Heart left ventricle (tissue), 16 donors: ENCODE results near the gene KREMEN2. TPM values are rescaled to one million over a fixed set of nuclear protein-coding genes. Genes with fewer than 3 reads are reported as not detected.
A peak's percentile ranks its signal among the peaks of the same experiment; 100 is the strongest.

Experiments used
- ATAC-seq, 4 donors: fragments of 200-7000 bp; cut with Tn5 transposase; one replicate each; pipeline ENCODE4 v1.9.1; 2020 to 2022; ENCODE audit warnings: moderate library complexity in 4 of 4, mild to moderate bottlenecking in 3 of 4, moderate number of reproducible peaks in 1 of 4
- DNase-seq, 5 donors: peaks; one replicate each; pipeline ENCODE4 v3.0.0-alpha.2; 2020
- H3K27ac ChIP-seq, 12 donors: fragments of 200-600 bp; sonication (generic) in 4 of 12; one replicate each; pipeline versions ENCODE4 v1.5.0 to v1.8.0; 2016 to 2022; ENCODE audit warnings: mild to moderate bottlenecking in 2 of 12
- H3K27me3 ChIP-seq, 9 donors: fragments of 200-600 bp; sonication (generic) in 2 of 9; one replicate each; pipeline versions ENCODE4 v1.5.1 to v1.8.0; 2016 to 2022; ENCODE audit warnings: mild to moderate bottlenecking in 3 of 9
- H3K36me3 ChIP-seq, 9 donors: fragments of 200-600 bp; sonication (generic) in 2 of 9; one replicate each; pipeline versions ENCODE4 v1.5.0 to v1.8.0; 2018 to 2022; ENCODE audit warnings: mild to moderate bottlenecking in 2 of 9
- H3K4me1 ChIP-seq, 12 donors: fragments of 200-600 bp; sonication (generic) in 4 of 12; one replicate each; pipeline versions ENCODE4 v1.5.0 to v1.8.0; 2016 to 2022; ENCODE audit warnings: mild to moderate bottlenecking in 3 of 12
- H3K4me3 ChIP-seq, 12 donors: fragments of 200-600 bp; sonication (generic) in 4 of 12; one replicate each; pipeline versions ENCODE4 v1.5.0 to v1.8.0; 2017 to 2022; ENCODE audit warnings: mild to moderate bottlenecking in 9 of 12, moderate library complexity in 4 of 12
- H3K9me3 ChIP-seq, 12 donors: fragments of 200-600 bp; sonication (generic) in 4 of 12; one replicate each; pipeline versions ENCODE4 v1.5.0 to v1.8.0; 2016 to 2022; ENCODE audit warnings: mild to moderate bottlenecking in 1 of 12
- POLR2A ChIP-seq, 2 donors: fragments of 450-650 bp; IDR thresholded peaks; one replicate each; pipeline ENCODE4 v1.6.1; 2017; ENCODE audit warnings: antibody characterized with exemption in 2 of 2, mild to moderate bottlenecking in 2 of 2, moderate library complexity in 2 of 2
- WGBS, 4 donors: extraction: QIAGEN DNeasy Blood & Tissue Kit in 2 of 4; methylation state at CpG; one replicate each; pipeline versions ENCODE4 v1.1.5 to v1.1.7; 2013 to 2018; 5-methylcytosine and 5-hydroxymethylcytosine counted together
- intact Hi-C, 10 donors: fragments of 100-400 bp; cut with DNase I; formaldehyde crosslinking; loops; one replicate each; pipeline versions ENCODE4 v1.11.1 to v1.14.2; 2022
- polyA plus RNA-seq, 2 donors: library from polyadenylated mRNA; stranded (reverse); fragments of 200-250 nt; gene quantifications; one replicate each; pipeline ENCODE4 v1.2.3, GENCODE V29; 2013
- total RNA-seq, 9 donors: library from RNA; depleted of rRNA in 2 of 9; stranded (reverse); fragments of >200 nt in 2 of 9; fragmentation: NEBNext Ultra II Directional in 3 of 9; extraction: Animal tissue kit (Norgen Biotek cat#: 25700) in 3 of 9; gene quantifications; one replicate each; pipeline versions ENCODE4 v1.1.0 to v1.2.4, GENCODE V29; 2016 to 2023
- TF ChIP-seq, protein P1 (sequence below), 12 donors: fragments of 200-600 bp; sonication (generic) in 4 of 12; IDR thresholded peaks; one replicate each; pipeline versions ENCODE4 v1.5.0 to v1.8.0; 2018 to 2022; ENCODE audit warnings: antibody characterized with exemption in 12 of 12, mild to moderate bottlenecking in 5 of 12
- donor health status: ischemic (EF 13 %, LVEDD 7.1; RV severe dilation, severe dysfunction).
- donor health status: healthy with polysubstance abuse.
- donor health status: DM: no; HTN: yes; CAD: no.
- donor health status: DM: no; HTN: no; CAD: no.
- donor health status: ischemic (EF 25% LVEDD 6.9; RV normal size, moderate dysfunction).
- donor health status: ischemic (EF 25% LVEDD 5.7; RV mildly dilated, moderate dysfunction).
- donor health status: healthy.
- donor health status: DM: yes; HTN: yes; CAD: no.
- donor health status: ischemic (EF 35%, LVEDD 5.7; RV mildly dilated, moderate dysfunction).
- donor health status: nonischemic (EF 11% LVEDD 7.7; RV severe dilation, severe dysfunction).
- donor health status: DM: yes; HTN: yes; CAD: no.
- donor health status: PGD.
- donor health status: ischemic (EF 29% LVEDD 5.4; RV normal size, mild dysfunction).
- donor health status: nonischemic (EF 23%, LVEDD 6.1; RV moderate dilation, normal function).

Gene KREMEN2
- total and polyA plus RNA-seq, 11 donors, result 0.27 TPM; not detected in 10

DNA sequence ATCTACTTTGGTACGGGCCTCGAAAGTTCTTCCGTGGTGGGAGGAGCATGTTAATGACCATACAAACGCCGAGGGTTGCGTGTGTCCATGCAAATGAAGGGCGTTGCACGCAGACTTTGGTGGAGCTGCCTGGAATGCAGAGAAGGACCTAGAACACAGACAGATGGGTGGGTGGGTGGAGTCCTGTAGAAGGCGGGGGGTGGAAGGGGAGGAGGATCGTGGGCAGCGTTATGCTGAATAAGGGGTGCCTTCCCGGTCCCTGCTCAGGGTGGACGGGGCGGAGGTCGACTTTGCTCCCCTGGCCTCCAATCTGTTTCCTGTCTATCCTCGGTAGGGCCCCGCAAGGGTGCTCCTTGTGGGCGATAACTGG lies 4.3 kb downstream of the KREMEN2 start:
- Histone ChIP-seq H3K36me3 (peaks cover 0 to 13% (median 0%) of the 10 kb centered on the region in 9 donors), H3K4me3 (peak overlapping the region; percentile 62 to 95 (median 78)), H3K9me3 (no peaks in the 10 kb centered on the region), H3K27ac (no peak overlapping the region), H3K4me1 (peaks cover 4 to 70% (median 46%) of the 10 kb centered on the region in 12 donors), H3K27me3 (peaks cover 46 to 52% (median 48%) of the 10 kb centered on the region in 9 donors)
- TF ChIP-seq POLR2A (IDR thresholded peaks at IDR 0.05), result no peak
- TF ChIP-seq, protein P1, sequence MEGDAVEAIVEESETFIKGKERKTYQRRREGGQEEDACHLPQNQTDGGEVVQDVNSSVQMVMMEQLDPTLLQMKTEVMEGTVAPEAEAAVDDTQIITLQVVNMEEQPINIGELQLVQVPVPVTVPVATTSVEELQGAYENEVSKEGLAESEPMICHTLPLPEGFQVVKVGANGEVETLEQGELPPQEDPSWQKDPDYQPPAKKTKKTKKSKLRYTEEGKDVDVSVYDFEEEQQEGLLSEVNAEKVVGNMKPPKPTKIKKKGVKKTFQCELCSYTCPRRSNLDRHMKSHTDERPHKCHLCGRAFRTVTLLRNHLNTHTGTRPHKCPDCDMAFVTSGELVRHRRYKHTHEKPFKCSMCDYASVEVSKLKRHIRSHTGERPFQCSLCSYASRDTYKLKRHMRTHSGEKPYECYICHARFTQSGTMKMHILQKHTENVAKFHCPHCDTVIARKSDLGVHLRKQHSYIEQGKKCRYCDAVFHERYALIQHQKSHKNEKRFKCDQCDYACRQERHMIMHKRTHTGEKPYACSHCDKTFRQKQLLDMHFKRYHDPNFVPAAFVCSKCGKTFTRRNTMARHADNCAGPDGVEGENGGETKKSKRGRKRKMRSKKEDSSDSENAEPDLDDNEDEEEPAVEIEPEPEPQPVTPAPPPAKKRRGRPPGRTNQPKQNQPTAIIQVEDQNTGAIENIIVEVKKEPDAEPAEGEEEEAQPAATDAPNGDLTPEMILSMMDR (IDR thresholded peaks at IDR 0.05), result no peak
- ATAC-seq, result no peak
- intact Hi-C loops, result loop anchor here in 1 of 10 donors (10.0 kb wide), 1 partner anchor 94 kb away; no protein-coding TSS in a partner anchor
- DNase-seq, result peak in 1 of 5 donors; percentile 52
- WGBS, 4 donors, result 16 to 28% (median 18%) methylated on average over 17 to 18 of the region's 18 CpGs

- DNase-seq (peak; percentile 88 to 95 (median 90)), ATAC-seq (peak; percentile 90 to 95 (median 92))
- TF ChIP-seq, protein P1 (IDR thresholded peaks at IDR 0.05), result no peak
- TF ChIP-seq POLR2A (IDR thresholded peaks at IDR 0.05), result peak in 1 of 2 donors; percentile 77
- peak within 1 kb of the TSS; percentile 62 to 95 (median 78) for H3K4me3 ChIP-seq
- no peaks in the 10 kb centered on the region for H3K9me3 ChIP-seq
- peak within 1 kb of the TSS in 11 of 12 donors; percentile 24 to 79 (median 55) for H3K27ac ChIP-seq
- WGBS, 4 donors, result 0 to 1% (median 1%) methylated on average over 45 to 98 of the region's 98 CpGs
- intact Hi-C loops, result loop anchor here in 1 of 10 donors (10.0 kb wide), 1 partner anchor 94 kb away; no protein-coding TSS in a partner anchor
- H3K27me3 ChIP-seq, result peaks cover 41 to 46% (median 42%) of the 10 kb centered on the region in 9 donors
- peaks cover 3 to 64% (median 40%) of the 10 kb centered on the region in 12 donors for H3K4me1 ChIP-seq
- H3K36me3 ChIP-seq, result peaks cover 0 to 17% (median 0%) of the 10 kb centered on the region in 9 donors
Observed at GRCh38 chr16:2968738-2969544, 4.9 kb downstream of the KREMEN2 start, which contains the start of gene PAQR4. Gene PAQR4 (plus strand): TSS chr16:2969348. CDS start chr16:2969675, 327 bp downstream.

DNA sequence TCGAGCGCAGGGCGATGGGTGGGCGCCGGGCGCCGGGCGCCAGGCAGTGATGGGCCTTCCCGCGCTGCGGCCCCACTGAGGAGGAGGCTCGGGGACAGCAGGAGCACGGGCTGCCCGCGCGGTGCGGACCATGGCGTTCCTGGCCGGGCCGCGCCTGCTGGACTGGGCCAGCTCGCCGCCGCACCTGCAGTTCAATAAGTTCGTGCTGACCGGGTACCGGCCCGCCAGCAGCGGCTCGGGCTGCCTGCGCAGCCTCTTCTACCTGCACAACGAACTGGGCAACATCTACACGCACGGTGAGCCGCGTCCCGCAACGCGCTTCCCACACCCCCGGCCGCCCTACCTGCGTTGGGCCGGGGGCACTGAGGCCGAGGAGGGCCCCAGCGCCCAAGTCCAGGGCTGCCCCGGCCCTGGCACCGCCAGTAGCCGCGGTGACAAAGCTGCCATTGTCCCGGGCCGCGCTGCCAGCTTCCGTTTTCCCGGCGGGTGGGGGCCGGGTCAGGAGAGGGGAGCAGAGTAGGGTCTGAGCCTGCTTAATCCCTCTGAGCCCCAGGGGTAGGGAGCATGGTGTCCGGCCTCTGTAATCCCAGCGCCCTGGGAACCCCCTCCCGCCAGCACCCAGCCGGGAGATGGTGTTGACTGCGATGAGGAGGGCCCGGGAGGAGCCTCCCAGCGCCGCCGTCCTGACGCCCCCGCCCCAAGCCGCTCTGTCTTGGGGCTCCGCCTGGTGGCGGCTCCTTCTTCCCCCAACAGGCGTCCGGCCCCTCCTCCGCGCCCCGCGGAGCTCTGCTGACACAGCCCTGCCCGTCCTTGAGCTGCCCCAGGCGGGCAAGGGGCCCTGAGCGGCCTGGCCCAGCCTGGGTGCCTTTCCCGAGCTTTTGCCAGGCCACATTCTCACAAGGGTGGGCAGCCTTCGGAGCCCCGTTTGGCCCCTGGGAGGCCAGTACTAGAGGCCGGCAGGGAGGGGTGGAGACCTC lies 5.8 kb downstream of the KREMEN2 start:
- WGBS, 4 donors, result 0 to 3% (median 2%) methylated on average over 1 to 83 of the region's 83 CpGs
- intact Hi-C loops, result loop anchor here in 1 of 10 donors (10.0 kb wide), 1 partner anchor 95 kb away; no protein-coding TSS in a partner anchor
- DNase-seq, result peak; percentile 59 to 85 (median 69)
- peak overlapping the region; percentile 62 to 95 (median 78) for H3K4me3 ChIP-seq
- peaks cover 0 to 17% (median 0%) of the 10 kb centered on the region in 9 donors for H3K36me3 ChIP-seq
- peak in 3 of 4 donors; percentile 37 to 41 (median 38) for ATAC-seq
- peaks cover 32 to 37% (median 34%) of the 10 kb centered on the region in 9 donors for H3K27me3 ChIP-seq
- peak overlapping the region in 11 of 12 donors; percentile 24 to 79 (median 55) for H3K27ac ChIP-seq
- peaks cover 3 to 55% (median 31%) of the 10 kb centered on the region in 12 donors for H3K4me1 ChIP-seq
- TF ChIP-seq POLR2A (IDR thresholded peaks at IDR 0.05), result peak in 1 of 2 donors; percentile 14
- TF ChIP-seq, protein P1 (IDR thresholded peaks at IDR 0.05), result peak in 11 of 12 donors; percentile 17 to 53 (median 43)
- no peaks in the 10 kb centered on the region for H3K9me3 ChIP-seq
